MM.1S (cell line): ENCODE results near the gene CTPS2.

Experiments
- EZH2 ChIP-seq: fragments of 300-600 bp; sonication (generic); optimal IDR thresholded peaks from 2 replicates; pipeline ENCODE3; 2017; ENCODE audit warnings: low read depth, mild to moderate bottlenecking, antibody characterized with exemption, low read length, mixed read lengths
- TF ChIP-seq, protein P1 (sequence below): fragments of 300-600 bp; sonication (generic); IDR thresholded peaks from 2 replicates; pipeline ENCODE4 v1.5.1; 2016; ENCODE audit warnings: antibody characterized with exemption, low read length, mixed read lengths

DNA sequence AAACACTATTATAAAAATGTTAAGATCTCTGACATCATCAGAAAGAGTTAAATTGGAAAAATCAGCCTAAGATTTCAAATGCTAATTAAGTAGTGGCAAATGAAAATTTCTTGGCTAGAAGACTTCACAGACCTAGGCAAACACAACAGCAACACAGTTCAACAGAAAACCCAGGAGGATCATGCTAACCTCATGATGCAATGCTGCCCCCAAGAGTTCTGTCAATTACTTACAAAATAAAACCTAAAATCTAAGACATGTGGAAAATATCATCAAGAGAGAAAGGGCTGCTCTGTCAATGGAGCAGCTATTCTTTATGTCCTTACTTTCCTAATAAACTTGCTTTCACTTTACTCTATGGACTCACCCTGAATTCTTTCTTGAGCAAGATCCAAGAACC is 41.5 kb downstream of the CTPS2 start:
- TF ChIP-seq, protein P1, sequence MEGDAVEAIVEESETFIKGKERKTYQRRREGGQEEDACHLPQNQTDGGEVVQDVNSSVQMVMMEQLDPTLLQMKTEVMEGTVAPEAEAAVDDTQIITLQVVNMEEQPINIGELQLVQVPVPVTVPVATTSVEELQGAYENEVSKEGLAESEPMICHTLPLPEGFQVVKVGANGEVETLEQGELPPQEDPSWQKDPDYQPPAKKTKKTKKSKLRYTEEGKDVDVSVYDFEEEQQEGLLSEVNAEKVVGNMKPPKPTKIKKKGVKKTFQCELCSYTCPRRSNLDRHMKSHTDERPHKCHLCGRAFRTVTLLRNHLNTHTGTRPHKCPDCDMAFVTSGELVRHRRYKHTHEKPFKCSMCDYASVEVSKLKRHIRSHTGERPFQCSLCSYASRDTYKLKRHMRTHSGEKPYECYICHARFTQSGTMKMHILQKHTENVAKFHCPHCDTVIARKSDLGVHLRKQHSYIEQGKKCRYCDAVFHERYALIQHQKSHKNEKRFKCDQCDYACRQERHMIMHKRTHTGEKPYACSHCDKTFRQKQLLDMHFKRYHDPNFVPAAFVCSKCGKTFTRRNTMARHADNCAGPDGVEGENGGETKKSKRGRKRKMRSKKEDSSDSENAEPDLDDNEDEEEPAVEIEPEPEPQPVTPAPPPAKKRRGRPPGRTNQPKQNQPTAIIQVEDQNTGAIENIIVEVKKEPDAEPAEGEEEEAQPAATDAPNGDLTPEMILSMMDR, result peak; percentile 31
- no peak for TF ChIP-seq EZH2
